Muscle of leg (tissue), 16 donors: ENCODE measurements around the gene ZC3H4. TPM values are rescaled to one million over a fixed set of nuclear protein-coding genes. Genes with fewer than 3 reads are reported as not detected.

Experiments
- DNase-seq: peaks from one replicate; pipeline ENCODE4 v3.0.0; 2013
- H3K27ac ChIP-seq: one replicate; pipeline ENCODE4 v1.5.1; 2013; ENCODE audit warnings: mild to moderate bottlenecking, low read length, control low read depth
- H3K27me3 ChIP-seq: one replicate; pipeline ENCODE4 v1.6.1; 2013; ENCODE audit warnings: low read length; ENCODE audit not compliant: control insufficient read depth, insufficient read depth
- H3K36me3 ChIP-seq: one replicate; pipeline ENCODE4 v1.6.1; 2013; ENCODE audit warnings: low read length; ENCODE audit not compliant: control insufficient read depth, insufficient read depth
- H3K4me1 ChIP-seq: one replicate; pipeline ENCODE4 v1.6.1; 2013; ENCODE audit warnings: low read length; ENCODE audit not compliant: control insufficient read depth, insufficient read depth
- H3K4me3 ChIP-seq: one replicate; pipeline ENCODE4 v1.5.1; 2013; ENCODE audit warnings: low read length, control low read depth
- H3K9me3 ChIP-seq: replicated peaks from 2 replicates; pipeline ENCODE4 v1.6.1; 2013; ENCODE audit warnings: low read depth, low read length; ENCODE audit not compliant: control insufficient read depth
- WGBS: methylation state at CpG from one replicate; pipeline ENCODE4 v1.1.5; 2013; ENCODE audit warnings: missing lambda C conversion rate; ENCODE audit not compliant: insufficient coverage; 5-methylcytosine and 5-hydroxymethylcytosine counted together
- long read RNA-seq, 11 donors: transcript quantifications; one replicate each; lab custom pipeline, GENCODE V29; 2026
- polyA plus RNA-seq, 8 donors: library from polyadenylated mRNA; unstranded; fragments of 120-200 nt; gene quantifications; one replicate each; pipeline versions ENCODE4 v1.2.1 to v1.2.3, GENCODE V29; 2013; ENCODE audit warnings: inconsistent platforms in 1 of 8, low replicate concordance in 1 of 8; ENCODE audit not compliant: insufficient read length in 8 of 8, insufficient read depth in 1 of 8
- total RNA-seq: library from RNA; stranded (reverse); fragments of 120-200 nt; gene quantifications from one replicate; pipeline ENCODE4 v1.2.4, GENCODE V29; 2013

Gene ZC3H4
- 11.8 TPM for total RNA-seq
- 10 to 100 TPM; 18.8 to 34.3 (median 25.6) TPM for polyA plus RNA-seq
- long read RNA-seq, donor 1, result 0 reads
- long read RNA-seq, donor 2, result 0 reads
- long read RNA-seq, donor 3, full-length matches to known transcripts, result 1 of 8 reads
- long read RNA-seq, donor 3, partial matches to known transcripts, result 7 of 8 reads
- long read RNA-seq, donor 3, other reads (novel, unspliced or antisense), result 0 of 8 reads
- long read RNA-seq, donor 4, result 0 reads
- long read RNA-seq, donor 5, result 0 reads
- long read RNA-seq, donor 6, partial matches to known transcripts, result 0 of 1 reads
- long read RNA-seq, donor 6, other reads (novel, unspliced or antisense), result 0 of 1 reads
- long read RNA-seq, donor 7, result 0 reads
- long read RNA-seq, donor 8, result 0 reads
- long read RNA-seq, donor 9, partial matches to known transcripts, result 0 of 1 reads
- long read RNA-seq, donor 9, other reads (novel, unspliced or antisense), result 0 of 1 reads
- long read RNA-seq, donor 10, result 0 reads
- long read RNA-seq, donor 11, result 0 reads

- peak within 1 kb of the TSS; percentile 88 for H3K4me3 ChIP-seq
- no peaks in the 10 kb centered on the region for H3K27me3 ChIP-seq
- H3K27ac ChIP-seq, result peak within 1 kb of the TSS; percentile 100
- peaks cover 15% of the 10 kb centered on the region for H3K4me1 ChIP-seq
- H3K9me3 ChIP-seq, result no peaks in the 10 kb centered on the region
- DNase-seq, result peak; percentile 100
- peaks cover 16% of the 10 kb centered on the region for H3K36me3 ChIP-seq
- WGBS, result under 1% methylated on average over 58 of the region's 59 CpGs
Observed at GRCh38 chr19:47112997-47113849, at the start of gene ZC3H4. Gene ZC3H4, minus strand, starts transcription at chr19:47113776. Its CDS starts 1,192 bp downstream, at chr19:47112584.

GRCh38 chr19:47161876-47162489 lies 48.4 kb upstream of the ZC3H4 start:
- DNase-seq, result no peak
- WGBS, result no CpG with 5 or more reads among the region's 3 CpGs
- Histone ChIP-seq H3K27me3 (no peaks in the 10 kb centered on the region), H3K27ac (no peak overlapping the region), H3K4me3 (no peak overlapping the region), H3K9me3 (no peaks in the 10 kb centered on the region), H3K4me1 (peaks cover 17% of the 10 kb centered on the region), H3K36me3 (peaks cover 29% of the 10 kb centered on the region)

GRCh38 chr19:47158879-47159503 lies 45.4 kb upstream of the ZC3H4 start:
- 100% methylated on average over 2 of the region's 7 CpGs for WGBS
- H3K36me3 ChIP-seq, result peaks cover 46% of the 10 kb centered on the region
- H3K27me3 ChIP-seq, result no peaks in the 10 kb centered on the region
- H3K27ac ChIP-seq, result no peak overlapping the region
- H3K9me3 ChIP-seq, result no peaks in the 10 kb centered on the region
- DNase-seq, result no peak
- no peak overlapping the region for H3K4me3 ChIP-seq
- H3K4me1 ChIP-seq, result peaks cover 24% of the 10 kb centered on the region

- peaks cover 52% of the 10 kb centered on the region for H3K36me3 ChIP-seq
- H3K4me3 ChIP-seq, result no peak overlapping the region
Observed at GRCh38 chr19:47158367-47158791, 44.8 kb upstream of the ZC3H4 start.

GRCh38 chr19:47157431-47158321 lies 44.1 kb upstream of the ZC3H4 start:
- Histone ChIP-seq H3K4me3 (no peak overlapping the region), H3K27me3 (no peaks in the 10 kb centered on the region), H3K9me3 (no peaks in the 10 kb centered on the region), H3K27ac (peak overlapping the region; percentile 75), H3K36me3 (peaks cover 58% of the 10 kb centered on the region), H3K4me1 (peaks cover 24% of the 10 kb centered on the region)
- 31% methylated on average over 9 of the region's 10 CpGs for WGBS
- peak; percentile 36 for DNase-seq

More at GRCh38 chr19:47158367-47158791, 44.8 kb upstream of the ZC3H4 start:
- Histone ChIP-seq H3K27me3 (no peaks in the 10 kb centered on the region), H3K4me1 (peaks cover 24% of the 10 kb centered on the region), H3K9me3 (no peaks in the 10 kb centered on the region), H3K27ac (peak overlapping the region; percentile 75)
- no peak for DNase-seq
- WGBS, result 56% methylated on average over 7 of the region's 8 CpGs

GRCh38 chr19:47156861-47157430 lies 43.4 kb upstream of the ZC3H4 start:
- Histone ChIP-seq H3K4me1 (peaks cover 24% of the 10 kb centered on the region), H3K27ac (peak overlapping the region; percentile 75), H3K27me3 (no peaks in the 10 kb centered on the region), H3K9me3 (no peaks in the 10 kb centered on the region), H3K4me3 (no peak overlapping the region), H3K36me3 (peaks cover 62% of the 10 kb centered on the region)
- no CpG with 5 or more reads among the region's 7 CpGs for WGBS
- peak; percentile 40 for DNase-seq

GRCh38 chr19:47155148-47155547 lies 41.6 kb upstream of the ZC3H4 start:
- no peaks in the 10 kb centered on the region for H3K9me3 ChIP-seq
- H3K36me3 ChIP-seq, result peaks cover 70% of the 10 kb centered on the region
- WGBS, result 65% methylated on average over 5 of the region's 7 CpGs
- DNase-seq, result peak; percentile 57
- peak overlapping the region; percentile 42 for H3K27ac ChIP-seq
- no peaks in the 10 kb centered on the region for H3K27me3 ChIP-seq
- H3K4me1 ChIP-seq, result peaks cover 24% of the 10 kb centered on the region
- no peak overlapping the region for H3K4me3 ChIP-seq

- WGBS, result no CpG with 5 or more reads among the region's 2 CpGs
- no peak for DNase-seq
- H3K4me3 ChIP-seq, result no peak overlapping the region
- H3K4me1 ChIP-seq, result peaks cover 20% of the 10 kb centered on the region
- H3K27ac ChIP-seq, result no peak overlapping the region
- peaks cover 69% of the 10 kb centered on the region for H3K36me3 ChIP-seq
- H3K9me3 ChIP-seq, result no peaks in the 10 kb centered on the region
- H3K27me3 ChIP-seq, result no peaks in the 10 kb centered on the region
Observed at GRCh38 chr19:47153266-47153665, 39.7 kb upstream of the ZC3H4 start.
